C4-2B (cell line): ENCODE results near the gene PTPRT.

Experiments
- H3K27ac ChIP-seq: fragments of 450-650 bp; 2 replicates; pipeline ENCODE4 v1.5.1; 2017
- CTCF ChIP-seq: fragments of 450-650 bp; conservative IDR thresholded peaks from 2 replicates; pipeline ENCODE4 v1.5.1; 2017; ENCODE audit warnings: mild to moderate bottlenecking
- ZFX ChIP-seq: fragments of 450-650 bp; IDR thresholded peaks from 2 replicates; pipeline ENCODE4 v1.6.1; 2017

Gene PTPRT

GRCh38 chr20:42183147-42183546, 1006.6 kb downstream of the PTPRT start:
- no peak overlapping the region for H3K27ac ChIP-seq
- no peak for TF ChIP-seq ZFX
- TF ChIP-seq CTCF, result no peak

GRCh38 chr20:42181064-42181463, 1008.6 kb downstream of the PTPRT start:
- no peak for TF ChIP-seq ZFX
- TF ChIP-seq CTCF, result no peak
- H3K27ac ChIP-seq, result no peak overlapping the region

- no peak for TF ChIP-seq ZFX
- no peak for TF ChIP-seq CTCF
- no peak overlapping the region for H3K27ac ChIP-seq
Measured at GRCh38 chr20:42179768-42180167, 1009.9 kb downstream of the PTPRT start.

GRCh38 chr20:42173440-42173839, 1016.3 kb downstream of the PTPRT start:
- H3K27ac ChIP-seq, result no peak overlapping the region
- no peak for TF ChIP-seq CTCF
- no peak for TF ChIP-seq ZFX

- no peak overlapping the region for H3K27ac ChIP-seq
- TF ChIP-seq CTCF (no peak), ZFX (no peak)
Measured at GRCh38 chr20:42164121-42164890, 1025.4 kb downstream of the PTPRT start.

- H3K27ac ChIP-seq, result no peak overlapping the region
- TF ChIP-seq CTCF (peak; percentile 8; the same call in 1 of the 2 replicates), ZFX (no peak)
Measured at GRCh38 chr20:42161228-42161829, 1028.4 kb downstream of the PTPRT start.

- no peak overlapping the region for H3K27ac ChIP-seq
- TF ChIP-seq ZFX (no peak), CTCF (no peak)
Measured at GRCh38 chr20:42159808-42160207, 1029.9 kb downstream of the PTPRT start.
